WTC11 (cell line): ENCODE measurements around the gene SIM2.

Source experiments
- ESRRA ChIP-seq: sonication (generic); formaldehyde crosslinking; IDR thresholded peaks from 2 replicates; pipeline ENCODE4 v1.8.1; 2022; ENCODE audit warnings: mild to moderate bottlenecking, missing genetic modification reagents, borderline replicate concordance
- FOXJ3 ChIP-seq: sonication (generic); formaldehyde crosslinking; IDR thresholded peaks from 2 replicates; pipeline ENCODE4 v1.9.0; 2021; ENCODE audit warnings: missing genetic modification reagents, mild to moderate bottlenecking, borderline replicate concordance
- RORB ChIP-seq: fragments of 250-450 bp; sonication (Bioruptor Pico); IDR thresholded peaks from 2 replicates; pipeline ENCODE4 v1.9.0; 2021; ENCODE audit warnings: mild to moderate bottlenecking
- SMAD3 ChIP-seq: sonication (generic); formaldehyde crosslinking; IDR thresholded peaks from 2 replicates; pipeline ENCODE4 v1.8.0; 2022; ENCODE audit warnings: missing genetic modification reagents, mild to moderate bottlenecking, borderline replicate concordance
- TCF7 ChIP-seq: sonication (generic); formaldehyde crosslinking; IDR thresholded peaks from 2 replicates; pipeline ENCODE4 v1.8.0; 2022; ENCODE audit warnings: mild to moderate bottlenecking, low read depth, missing genetic modification reagents, moderate library complexity
- TEAD4 ChIP-seq: sonication (generic); formaldehyde crosslinking; IDR thresholded peaks from 2 replicates; pipeline ENCODE4 v1.8.0; 2022; ENCODE audit warnings: mild to moderate bottlenecking, missing genetic modification reagents
- TF ChIP-seq, protein P1 (sequence below): fragments of 200-600 bp; IDR thresholded peaks from 2 replicates; pipeline ENCODE4 v1.8.0; 2022; ENCODE audit warnings: antibody characterized with exemption
- TF ChIP-seq, protein P2 (sequence below): sonication (generic); formaldehyde crosslinking; IDR thresholded peaks from 2 replicates; pipeline ENCODE4 v1.8.0; 2022; ENCODE audit warnings: mild to moderate bottlenecking, missing genetic modification reagents
- TF ChIP-seq, protein P3 (sequence below): sonication (generic); formaldehyde crosslinking; IDR thresholded peaks from 2 replicates; pipeline ENCODE4 v1.8.0; 2022; ENCODE audit warnings: mild to moderate bottlenecking, missing genetic modification reagents
- TF ChIP-seq, protein P4 (sequence below): sonication (generic); formaldehyde crosslinking; IDR thresholded peaks from 2 replicates; pipeline ENCODE4 v1.8.1; 2023; ENCODE audit warnings: mild to moderate bottlenecking, missing genetic modification reagents, moderate library complexity

DNA sequence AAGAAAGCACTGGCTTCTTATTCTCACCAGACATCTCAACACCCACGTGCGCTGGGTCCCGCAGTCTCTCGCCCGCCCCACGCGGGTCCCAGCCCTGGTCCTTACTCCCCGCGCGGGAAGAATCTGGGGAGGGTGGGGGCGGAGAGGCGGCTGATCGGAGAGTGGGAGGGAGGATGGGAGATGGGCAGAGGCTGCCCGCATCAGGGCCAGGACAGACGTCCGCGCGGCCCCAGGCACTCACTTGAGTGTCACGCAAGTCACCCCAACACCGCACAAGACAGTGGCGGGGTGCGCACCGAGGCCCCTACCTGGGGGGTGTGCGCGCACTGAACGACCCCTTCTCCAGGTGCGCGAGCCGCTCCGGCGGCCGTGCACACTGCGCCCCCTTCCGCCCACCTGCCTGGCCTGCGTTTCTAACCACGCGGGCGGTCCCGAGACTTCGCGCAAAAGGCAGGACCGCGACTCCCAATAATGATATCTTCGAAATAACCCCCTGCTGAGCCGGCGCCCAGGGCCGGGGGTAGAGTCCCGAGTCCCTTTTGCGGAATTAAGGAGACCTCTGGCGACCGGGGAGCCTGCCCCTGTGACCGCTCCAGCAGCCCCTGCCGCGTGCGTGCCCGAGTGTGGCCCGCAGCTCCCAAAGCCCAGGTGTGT is 6.0 kb upstream of the SIM2 start:
- no peak for TF ChIP-seq TCF7 (CRISPR knock-in tag)
- TF ChIP-seq, protein P1, sequence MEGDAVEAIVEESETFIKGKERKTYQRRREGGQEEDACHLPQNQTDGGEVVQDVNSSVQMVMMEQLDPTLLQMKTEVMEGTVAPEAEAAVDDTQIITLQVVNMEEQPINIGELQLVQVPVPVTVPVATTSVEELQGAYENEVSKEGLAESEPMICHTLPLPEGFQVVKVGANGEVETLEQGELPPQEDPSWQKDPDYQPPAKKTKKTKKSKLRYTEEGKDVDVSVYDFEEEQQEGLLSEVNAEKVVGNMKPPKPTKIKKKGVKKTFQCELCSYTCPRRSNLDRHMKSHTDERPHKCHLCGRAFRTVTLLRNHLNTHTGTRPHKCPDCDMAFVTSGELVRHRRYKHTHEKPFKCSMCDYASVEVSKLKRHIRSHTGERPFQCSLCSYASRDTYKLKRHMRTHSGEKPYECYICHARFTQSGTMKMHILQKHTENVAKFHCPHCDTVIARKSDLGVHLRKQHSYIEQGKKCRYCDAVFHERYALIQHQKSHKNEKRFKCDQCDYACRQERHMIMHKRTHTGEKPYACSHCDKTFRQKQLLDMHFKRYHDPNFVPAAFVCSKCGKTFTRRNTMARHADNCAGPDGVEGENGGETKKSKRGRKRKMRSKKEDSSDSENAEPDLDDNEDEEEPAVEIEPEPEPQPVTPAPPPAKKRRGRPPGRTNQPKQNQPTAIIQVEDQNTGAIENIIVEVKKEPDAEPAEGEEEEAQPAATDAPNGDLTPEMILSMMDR, result peak; percentile 54
- no peak for TF ChIP-seq SMAD3 (CRISPR knock-in tag)
- TF ChIP-seq, protein P2, sequence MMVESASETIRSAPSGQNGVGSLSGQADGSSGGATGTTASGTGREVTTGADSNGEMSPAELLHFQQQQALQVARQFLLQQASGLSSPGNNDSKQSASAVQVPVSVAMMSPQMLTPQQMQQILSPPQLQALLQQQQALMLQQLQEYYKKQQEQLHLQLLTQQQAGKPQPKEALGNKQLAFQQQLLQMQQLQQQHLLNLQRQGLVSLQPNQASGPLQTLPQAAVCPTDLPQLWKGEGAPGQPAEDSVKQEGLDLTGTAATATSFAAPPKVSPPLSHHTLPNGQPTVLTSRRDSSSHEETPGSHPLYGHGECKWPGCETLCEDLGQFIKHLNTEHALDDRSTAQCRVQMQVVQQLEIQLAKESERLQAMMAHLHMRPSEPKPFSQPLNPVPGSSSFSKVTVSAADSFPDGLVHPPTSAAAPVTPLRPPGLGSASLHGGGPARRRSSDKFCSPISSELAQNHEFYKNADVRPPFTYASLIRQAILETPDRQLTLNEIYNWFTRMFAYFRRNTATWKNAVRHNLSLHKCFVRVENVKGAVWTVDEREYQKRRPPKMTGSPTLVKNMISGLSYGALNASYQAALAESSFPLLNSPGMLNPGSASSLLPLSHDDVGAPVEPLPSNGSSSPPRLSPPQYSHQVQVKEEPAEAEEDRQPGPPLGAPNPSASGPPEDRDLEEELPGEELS, result no peak
- no peak for TF ChIP-seq FOXJ3 (CRISPR knock-in tag)
- TF ChIP-seq RORB (CRISPR knock-in tag), result no peak
- TF ChIP-seq, protein P3, sequence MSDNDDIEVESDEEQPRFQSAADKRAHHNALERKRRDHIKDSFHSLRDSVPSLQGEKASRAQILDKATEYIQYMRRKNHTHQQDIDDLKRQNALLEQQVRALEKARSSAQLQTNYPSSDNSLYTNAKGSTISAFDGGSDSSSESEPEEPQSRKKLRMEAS (CRISPR knock-in tag), result no peak
- TF ChIP-seq, protein P4, sequence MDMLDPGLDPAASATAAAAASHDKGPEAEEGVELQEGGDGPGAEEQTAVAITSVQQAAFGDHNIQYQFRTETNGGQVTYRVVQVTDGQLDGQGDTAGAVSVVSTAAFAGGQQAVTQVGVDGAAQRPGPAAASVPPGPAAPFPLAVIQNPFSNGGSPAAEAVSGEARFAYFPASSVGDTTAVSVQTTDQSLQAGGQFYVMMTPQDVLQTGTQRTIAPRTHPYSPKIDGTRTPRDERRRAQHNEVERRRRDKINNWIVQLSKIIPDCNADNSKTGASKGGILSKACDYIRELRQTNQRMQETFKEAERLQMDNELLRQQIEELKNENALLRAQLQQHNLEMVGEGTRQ, result no peak
- no peak for TF ChIP-seq ESRRA
- no peak for TF ChIP-seq TEAD4 (CRISPR knock-in tag)
